Peyer's patch (tissue), 4 donors: ENCODE data around the gene TARS2.

Experiments used
- POLR2A ChIP-seq, 2 donors: fragments of 450-650 bp; IDR thresholded peaks; one replicate each; pipeline ENCODE4 v1.5.1; 2017; ENCODE audit warnings: antibody characterized with exemption in 2 of 2, mild to moderate bottlenecking in 2 of 2, moderate library complexity in 2 of 2
- TF ChIP-seq, protein P1 (sequence below), 6 experiments: fragments of 450-650 bp in 4 of 6; fragments of 200-600 bp in 2 of 6; sonication (generic) in 1 of 6; IDR thresholded peaks; one replicate each; pipeline ENCODE4 v1.5.1; 2017 to 2019; ENCODE audit warnings: antibody characterized with exemption in 6 of 6, mild to moderate bottlenecking in 3 of 6, moderate library complexity in 1 of 6

DNA sequence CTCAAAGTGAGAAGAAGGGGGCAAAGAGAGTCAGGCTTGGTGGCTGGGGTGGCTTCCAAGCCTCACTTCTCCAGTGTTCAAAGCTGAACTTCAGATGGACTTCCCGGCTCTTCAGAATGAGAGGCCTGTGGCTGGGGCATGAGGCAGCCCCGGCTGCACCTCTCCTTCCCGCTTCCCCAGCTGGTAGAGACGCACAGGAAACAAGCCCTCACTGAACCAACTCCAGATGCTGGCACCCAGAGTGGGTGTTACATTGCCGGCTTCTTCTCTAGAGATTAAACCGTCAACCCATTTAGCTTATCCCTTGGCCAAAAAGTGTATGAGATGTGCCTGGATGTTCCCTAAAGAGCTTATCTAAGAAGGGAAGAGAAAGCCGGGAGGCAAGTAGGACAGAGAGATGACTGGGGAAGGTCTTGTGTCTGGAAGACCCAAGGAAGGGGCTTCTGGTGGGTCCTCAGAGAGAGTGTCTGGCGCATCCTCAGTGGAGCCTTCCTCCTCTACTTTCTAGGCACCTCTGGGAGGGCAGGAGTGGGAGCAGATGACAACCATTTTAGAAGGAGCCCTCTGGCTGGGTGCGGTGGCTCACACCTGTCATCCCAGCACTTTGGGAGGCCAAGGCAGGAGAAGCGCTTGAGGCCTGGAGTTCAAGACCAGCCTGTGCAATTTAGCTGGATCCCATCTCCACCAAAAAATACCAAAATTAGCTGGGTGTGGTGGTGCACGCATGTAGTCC lies 64.0 kb downstream of the TARS2 start:
- TF ChIP-seq, protein P1, sequence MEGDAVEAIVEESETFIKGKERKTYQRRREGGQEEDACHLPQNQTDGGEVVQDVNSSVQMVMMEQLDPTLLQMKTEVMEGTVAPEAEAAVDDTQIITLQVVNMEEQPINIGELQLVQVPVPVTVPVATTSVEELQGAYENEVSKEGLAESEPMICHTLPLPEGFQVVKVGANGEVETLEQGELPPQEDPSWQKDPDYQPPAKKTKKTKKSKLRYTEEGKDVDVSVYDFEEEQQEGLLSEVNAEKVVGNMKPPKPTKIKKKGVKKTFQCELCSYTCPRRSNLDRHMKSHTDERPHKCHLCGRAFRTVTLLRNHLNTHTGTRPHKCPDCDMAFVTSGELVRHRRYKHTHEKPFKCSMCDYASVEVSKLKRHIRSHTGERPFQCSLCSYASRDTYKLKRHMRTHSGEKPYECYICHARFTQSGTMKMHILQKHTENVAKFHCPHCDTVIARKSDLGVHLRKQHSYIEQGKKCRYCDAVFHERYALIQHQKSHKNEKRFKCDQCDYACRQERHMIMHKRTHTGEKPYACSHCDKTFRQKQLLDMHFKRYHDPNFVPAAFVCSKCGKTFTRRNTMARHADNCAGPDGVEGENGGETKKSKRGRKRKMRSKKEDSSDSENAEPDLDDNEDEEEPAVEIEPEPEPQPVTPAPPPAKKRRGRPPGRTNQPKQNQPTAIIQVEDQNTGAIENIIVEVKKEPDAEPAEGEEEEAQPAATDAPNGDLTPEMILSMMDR (IDR thresholded peaks at IDR 0.05), result no peak
- no peak for TF ChIP-seq POLR2A (IDR thresholded peaks at IDR 0.05)
